LHCN-M2 (cell line): ENCODE data around the gene ANKRD10. TPM values are rescaled to one million over a fixed set of nuclear protein-coding genes. Genes with fewer than 3 reads are reported as not detected.
A peak's percentile ranks its signal among the peaks of the same experiment; 100 is the strongest.

Experiments used
- DNase-seq: peaks from one replicate; pipeline ENCODE4 v3.0.0-alpha.2; 2012; ENCODE audit warnings: low read depth
- total RNA-seq: library from RNA; depleted of rRNA; stranded (reverse); fragments of >200 nt; gene quantifications from 2 replicates; pipeline ENCODE4 v1.2.3, GENCODE V29; 2014

ANKRD10 gene
- total RNA-seq, 1 experiment from 2014 or later: 510 TPM

- no peak for DNase-seq
Measured at GRCh38 chr13:110944968-110945927, 30.4 kb upstream of the ANKRD10 start.

- peak; percentile 90 for DNase-seq
Measured at GRCh38 chr13:110944121-110944967, 29.5 kb upstream of the ANKRD10 start.

- peak; percentile 40 for DNase-seq
Measured at GRCh38 chr13:110942248-110942981, 27.5 kb upstream of the ANKRD10 start.

GRCh38 chr13:110938662-110939421 is 24.0 kb upstream of the ANKRD10 start:
- DNase-seq: no peak

- DNase-seq: no peak
Measured at GRCh38 chr13:110937511-110938285, 22.8 kb upstream of the ANKRD10 start.

- no peak for DNase-seq
Measured at GRCh38 chr13:110936519-110936918, 21.6 kb upstream of the ANKRD10 start.

GRCh38 chr13:110932588-110932987 is 17.7 kb upstream of the ANKRD10 start:
- DNase-seq: no peak

- DNase-seq: no peak
Measured at GRCh38 chr13:110929104-110929777, 14.4 kb upstream of the ANKRD10 start.

- no peak for DNase-seq
Measured at GRCh38 chr13:110925023-110925612, 10.2 kb upstream of the ANKRD10 start.

GRCh38 chr13:110924639-110924934 is 9.7 kb upstream of the ANKRD10 start:
- DNase-seq: no peak

- no peak for DNase-seq
Measured at GRCh38 chr13:110923777-110924638, 9.1 kb upstream of the ANKRD10 start.

- DNase-seq: no peak
Measured at GRCh38 chr13:110923086-110923485, 8.2 kb upstream of the ANKRD10 start.

- no peak for DNase-seq
Measured at GRCh38 chr13:110922506-110922905, 7.6 kb upstream of the ANKRD10 start.

- no peak for DNase-seq
Measured at GRCh38 chr13:110921695-110922094, 6.8 kb upstream of the ANKRD10 start.

GRCh38 chr13:110921209-110921608 is 6.3 kb upstream of the ANKRD10 start:
- DNase-seq: no peak

- DNase-seq: no peak
Measured at GRCh38 chr13:110920038-110920437, 5.2 kb upstream of the ANKRD10 start.

- peak; percentile 88 for DNase-seq
Measured at GRCh38 chr13:110916301-110917142, 1.7 kb upstream of the ANKRD10 start.

GRCh38 chr13:110915874-110916206 is 971 bp upstream of the ANKRD10 start:
- no peak for DNase-seq
